ENCODE measurements around the gene GTSE1.

The GTSE1 gene

DNA sequence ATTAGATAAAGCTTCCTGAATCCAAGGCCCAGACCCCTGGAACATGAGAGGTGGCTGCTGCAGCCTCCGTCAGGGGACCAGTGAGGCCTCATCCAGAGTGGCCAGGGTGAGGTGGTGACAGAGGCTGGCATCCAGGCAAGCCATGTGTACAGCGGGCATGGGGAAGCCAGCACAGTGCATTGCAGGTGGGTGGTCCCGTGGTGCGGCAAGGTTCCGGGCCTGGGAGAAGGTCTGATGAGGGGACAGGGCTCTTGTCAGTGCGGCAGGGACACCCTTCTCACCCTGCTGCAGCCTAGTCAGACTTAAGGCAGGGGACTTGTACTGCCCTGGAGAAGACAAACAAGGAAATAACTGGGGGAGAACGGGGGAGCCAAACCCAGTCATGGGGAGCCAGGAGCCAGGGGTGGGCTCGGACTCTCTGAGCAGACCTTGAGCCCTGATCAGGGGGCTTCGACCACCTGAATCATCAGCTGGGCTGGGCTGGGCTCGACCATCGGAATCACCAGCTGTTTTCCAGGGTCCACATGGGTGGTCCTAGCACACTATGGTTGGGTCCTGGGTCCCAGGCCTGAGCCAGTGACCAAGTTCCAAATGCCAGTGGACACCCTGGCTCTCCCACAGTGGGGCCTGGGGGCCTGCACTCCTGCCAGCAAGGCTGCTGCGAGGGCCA, 23.8 kb upstream of the GTSE1 start:
- H3K27ac ChIP-seq (ENCODE audit: low read depth, low read length), result no peak overlapping the region
- H4K20me1 ChIP-seq (ENCODE audit: low read depth, low read length), result no peaks in the 10 kb centered on the region
- H3K9ac ChIP-seq (ENCODE audit: low read length), result no peak overlapping the region
- TF ChIP-seq EZH2phosphoT487 (conservative IDR thresholded peaks at IDR 0.05; ENCODE audit: low read length), result no peak
- TF ChIP-seq, protein P1, sequence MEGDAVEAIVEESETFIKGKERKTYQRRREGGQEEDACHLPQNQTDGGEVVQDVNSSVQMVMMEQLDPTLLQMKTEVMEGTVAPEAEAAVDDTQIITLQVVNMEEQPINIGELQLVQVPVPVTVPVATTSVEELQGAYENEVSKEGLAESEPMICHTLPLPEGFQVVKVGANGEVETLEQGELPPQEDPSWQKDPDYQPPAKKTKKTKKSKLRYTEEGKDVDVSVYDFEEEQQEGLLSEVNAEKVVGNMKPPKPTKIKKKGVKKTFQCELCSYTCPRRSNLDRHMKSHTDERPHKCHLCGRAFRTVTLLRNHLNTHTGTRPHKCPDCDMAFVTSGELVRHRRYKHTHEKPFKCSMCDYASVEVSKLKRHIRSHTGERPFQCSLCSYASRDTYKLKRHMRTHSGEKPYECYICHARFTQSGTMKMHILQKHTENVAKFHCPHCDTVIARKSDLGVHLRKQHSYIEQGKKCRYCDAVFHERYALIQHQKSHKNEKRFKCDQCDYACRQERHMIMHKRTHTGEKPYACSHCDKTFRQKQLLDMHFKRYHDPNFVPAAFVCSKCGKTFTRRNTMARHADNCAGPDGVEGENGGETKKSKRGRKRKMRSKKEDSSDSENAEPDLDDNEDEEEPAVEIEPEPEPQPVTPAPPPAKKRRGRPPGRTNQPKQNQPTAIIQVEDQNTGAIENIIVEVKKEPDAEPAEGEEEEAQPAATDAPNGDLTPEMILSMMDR (IDR thresholded peaks at IDR 0.05; ENCODE audit: insufficient read depth, low read length, poor library complexity, severe bottlenecking), result no peak
- no peaks in the 10 kb centered on the region for H3F3A ChIP-seq (ENCODE audit: insufficient read depth)
- no peak overlapping the region for H3K4me2 ChIP-seq (ENCODE audit: low read depth, low read length, poor library complexity, severe bottlenecking)
- no peaks in the 10 kb centered on the region for H3K36me3 ChIP-seq (ENCODE audit: low read length)
- H2AFZ ChIP-seq (ENCODE audit: low read depth, low read length, severe bottlenecking), result no peak overlapping the region
- no peaks in the 10 kb centered on the region for H3K9me2 ChIP-seq (replicated peaks; ENCODE audit: insufficient read depth, low read length)
- no peak overlapping the region for H3K4me3 ChIP-seq (ENCODE audit: insufficient read depth, low read length, poor library complexity, severe bottlenecking)
- H3K9me3 ChIP-seq (ENCODE audit: insufficient read depth, low read length), result no peaks in the 10 kb centered on the region
- no peaks in the 10 kb centered on the region for H3K27me3 ChIP-seq (ENCODE audit: low read length)
- no peaks in the 10 kb centered on the region for H3K79me2 ChIP-seq (ENCODE audit: insufficient read depth, low read length)

DNA sequence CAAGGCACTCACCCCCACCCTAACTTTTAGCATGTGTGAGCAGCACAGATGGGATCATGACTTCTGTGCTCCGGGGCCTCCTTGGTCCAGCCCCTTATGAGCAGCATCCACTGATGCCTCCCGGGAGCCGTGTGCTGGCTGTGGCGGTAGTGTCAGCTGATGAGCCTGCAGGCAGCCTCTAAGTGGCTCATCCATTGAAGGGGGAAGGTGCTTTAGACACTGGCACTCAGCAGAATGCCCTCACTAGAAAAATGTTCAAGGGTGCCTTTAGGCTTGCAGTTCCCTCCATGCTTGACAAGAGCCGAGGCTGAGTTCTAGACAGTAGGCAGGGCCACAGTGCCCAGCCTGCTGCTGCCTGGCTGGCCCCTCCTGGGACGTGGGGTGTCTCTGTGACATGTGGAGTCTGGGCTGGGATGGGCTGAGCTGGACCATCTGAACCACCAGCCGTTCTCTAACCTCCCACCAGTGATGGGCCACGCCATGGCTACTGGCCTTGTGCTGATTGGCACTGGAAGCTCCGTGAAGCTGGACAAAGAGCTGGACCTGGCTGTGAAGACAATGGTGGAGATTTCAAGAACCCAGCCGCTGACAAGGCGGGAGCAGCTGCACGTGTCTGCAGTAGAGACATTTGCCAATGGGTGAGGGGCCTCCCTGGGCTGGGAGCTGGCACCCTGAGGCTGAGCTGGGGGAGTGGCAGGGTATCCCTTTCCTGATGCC, 23.1 kb upstream of the GTSE1 start:
- Histone ChIP-seq H3K9me3 (ENCODE audit: insufficient read depth, low read length) (no peaks in the 10 kb centered on the region), H3K9ac (ENCODE audit: low read length) (no peak overlapping the region), H3K79me2 (ENCODE audit: insufficient read depth, low read length) (no peaks in the 10 kb centered on the region), H3K27me3 (ENCODE audit: low read length) (no peaks in the 10 kb centered on the region), H3K27ac (ENCODE audit: low read depth, low read length) (no peak overlapping the region), H3K36me3 (ENCODE audit: low read length) (no peaks in the 10 kb centered on the region), H3K4me2 (ENCODE audit: low read depth, low read length, poor library complexity, severe bottlenecking) (no peak overlapping the region), H4K20me1 (ENCODE audit: low read depth, low read length) (no peaks in the 10 kb centered on the region), H3K4me3 (ENCODE audit: insufficient read depth, low read length, poor library complexity, severe bottlenecking) (no peak overlapping the region), H2AFZ (ENCODE audit: low read depth, low read length, severe bottlenecking) (no peak overlapping the region), H3F3A (ENCODE audit: insufficient read depth) (no peaks in the 10 kb centered on the region), H3K9me2 (replicated peaks; ENCODE audit: insufficient read depth, low read length) (no peaks in the 10 kb centered on the region)
- TF ChIP-seq, protein P1 (IDR thresholded peaks at IDR 0.05; ENCODE audit: insufficient read depth, low read length, poor library complexity, severe bottlenecking), result no peak
- TF ChIP-seq EZH2phosphoT487 (conservative IDR thresholded peaks at IDR 0.05; ENCODE audit: low read length), result no peak

DNA sequence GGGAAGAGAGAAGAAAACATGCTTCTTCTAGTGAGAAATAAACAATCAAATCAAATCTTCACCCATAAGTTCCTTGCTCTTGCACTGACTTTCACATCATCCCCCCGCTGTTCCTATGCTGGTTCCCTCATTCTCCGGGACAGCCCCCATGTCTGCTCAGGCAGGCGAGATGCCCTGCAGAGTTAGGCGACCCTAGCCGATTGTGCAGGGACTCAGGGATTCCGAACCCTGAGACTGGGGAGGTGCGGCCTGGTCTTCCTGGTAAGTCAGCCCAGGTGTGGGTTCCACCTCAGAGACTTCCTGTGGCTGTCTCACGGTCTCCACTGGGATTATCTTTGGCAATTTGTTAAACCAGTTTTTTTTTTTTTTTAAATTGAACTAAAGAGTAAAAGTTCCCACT, 22.3 kb upstream of the GTSE1 start:
- Histone ChIP-seq H3K79me2 (ENCODE audit: insufficient read depth, low read length) (no peaks in the 10 kb centered on the region), H3K9me3 (ENCODE audit: insufficient read depth, low read length) (no peaks in the 10 kb centered on the region), H3F3A (ENCODE audit: insufficient read depth) (no peaks in the 10 kb centered on the region), H4K20me1 (ENCODE audit: low read depth, low read length) (no peaks in the 10 kb centered on the region), H2AFZ (ENCODE audit: low read depth, low read length, severe bottlenecking) (no peak overlapping the region), H3K4me3 (ENCODE audit: insufficient read depth, low read length, poor library complexity, severe bottlenecking) (no peak overlapping the region), H3K27ac (ENCODE audit: low read depth, low read length) (no peak overlapping the region), H3K4me2 (ENCODE audit: low read depth, low read length, poor library complexity, severe bottlenecking) (no peak overlapping the region), H3K27me3 (ENCODE audit: low read length) (no peaks in the 10 kb centered on the region), H3K9ac (ENCODE audit: low read length) (no peak overlapping the region), H3K36me3 (ENCODE audit: low read length) (no peaks in the 10 kb centered on the region), H3K9me2 (replicated peaks; ENCODE audit: insufficient read depth, low read length) (no peaks in the 10 kb centered on the region)
- no peak for TF ChIP-seq EZH2phosphoT487 (conservative IDR thresholded peaks at IDR 0.05; ENCODE audit: low read length)
- TF ChIP-seq, protein P1 (IDR thresholded peaks at IDR 0.05; ENCODE audit: insufficient read depth, low read length, poor library complexity, severe bottlenecking), result no peak

Measured in SU-DHL-6 (cell line).